ENCODE results near the gene TIGD6.

- no peak for TF ChIP-seq CTCF (IDR thresholded peaks at IDR 0.05)
- TF ChIP-seq POLR2A (IDR thresholded peaks at IDR 0.05), result no peak
These were observed 38.1 kb upstream of the TIGD6 start for GRCh38 chr5:150038547-150038946.

Measured in prostate gland (tissue), 2 donors.